GM12801 (cell line): ENCODE results near the gene PKP1.

Experiments used
- TF ChIP-seq, protein P1 (sequence below): IDR thresholded peaks from one replicate; pipeline ENCODE4 v1.5.1; 2011; ENCODE audit warnings: control low read depth; ENCODE audit not compliant: insufficient read length; ENCODE audit errors: extremely low read depth

Gene PKP1

DNA sequence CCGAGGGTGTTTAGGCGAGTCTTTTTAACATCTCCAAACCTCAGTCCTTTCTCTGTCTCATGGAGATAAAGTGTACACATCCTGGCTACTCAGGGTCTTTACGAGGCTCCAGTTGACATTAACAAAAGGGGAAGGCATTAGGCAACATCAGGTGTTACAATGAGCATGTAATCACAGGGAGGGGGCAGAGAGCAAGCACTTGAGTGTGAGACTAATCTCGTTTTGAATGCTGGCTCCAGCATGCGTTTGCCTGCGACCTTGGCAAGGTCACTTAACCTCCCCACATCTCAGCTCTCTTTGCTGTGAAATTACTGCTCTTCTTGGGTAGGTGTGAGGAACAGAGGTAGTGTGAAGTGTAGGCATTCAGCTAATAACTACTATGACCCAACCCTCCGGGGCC lies 91.1 kb downstream of the PKP1 start:
- TF ChIP-seq, protein P1, sequence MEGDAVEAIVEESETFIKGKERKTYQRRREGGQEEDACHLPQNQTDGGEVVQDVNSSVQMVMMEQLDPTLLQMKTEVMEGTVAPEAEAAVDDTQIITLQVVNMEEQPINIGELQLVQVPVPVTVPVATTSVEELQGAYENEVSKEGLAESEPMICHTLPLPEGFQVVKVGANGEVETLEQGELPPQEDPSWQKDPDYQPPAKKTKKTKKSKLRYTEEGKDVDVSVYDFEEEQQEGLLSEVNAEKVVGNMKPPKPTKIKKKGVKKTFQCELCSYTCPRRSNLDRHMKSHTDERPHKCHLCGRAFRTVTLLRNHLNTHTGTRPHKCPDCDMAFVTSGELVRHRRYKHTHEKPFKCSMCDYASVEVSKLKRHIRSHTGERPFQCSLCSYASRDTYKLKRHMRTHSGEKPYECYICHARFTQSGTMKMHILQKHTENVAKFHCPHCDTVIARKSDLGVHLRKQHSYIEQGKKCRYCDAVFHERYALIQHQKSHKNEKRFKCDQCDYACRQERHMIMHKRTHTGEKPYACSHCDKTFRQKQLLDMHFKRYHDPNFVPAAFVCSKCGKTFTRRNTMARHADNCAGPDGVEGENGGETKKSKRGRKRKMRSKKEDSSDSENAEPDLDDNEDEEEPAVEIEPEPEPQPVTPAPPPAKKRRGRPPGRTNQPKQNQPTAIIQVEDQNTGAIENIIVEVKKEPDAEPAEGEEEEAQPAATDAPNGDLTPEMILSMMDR = no peak

- TF ChIP-seq, protein P1 = no peak
Observed at GRCh38 chr1:201375169-201375568, 91.9 kb downstream of the PKP1 start.

- TF ChIP-seq, protein P1 = no peak
Observed at GRCh38 chr1:201376107-201376463, 92.8 kb downstream of the PKP1 start.

- TF ChIP-seq, protein P1 = no peak
Observed at GRCh38 chr1:201376464-201377374, 93.4 kb downstream of the PKP1 start.

DNA sequence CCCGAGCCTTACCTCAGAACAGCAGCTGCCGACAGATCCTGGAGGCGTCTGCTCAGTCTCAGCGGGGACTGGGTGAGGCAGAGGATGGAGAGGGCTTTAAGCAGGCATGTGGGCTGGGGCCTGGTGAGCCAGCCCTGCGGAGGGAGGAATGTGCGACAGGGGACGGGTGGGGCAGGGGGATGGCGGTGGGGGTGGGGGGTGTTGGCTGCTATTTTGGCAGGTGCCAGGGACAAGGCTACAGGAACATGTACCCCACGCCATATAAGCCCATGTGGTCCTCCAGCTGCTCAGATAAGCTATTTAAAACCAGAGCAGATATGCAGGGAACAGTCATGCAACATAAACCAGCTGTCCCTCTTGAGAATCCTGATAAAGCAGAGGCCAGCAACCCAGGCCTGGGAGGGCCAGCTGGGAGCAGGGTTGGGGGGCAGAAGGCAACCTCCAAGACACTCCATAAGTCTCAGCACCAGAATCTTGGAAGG lies 94.3 kb downstream of the PKP1 start, which contains the start of gene TNNT2:
TNNT2 (minus strand) TSS at position 70 of the 482 bp plus-strand sequence. CDS start 4,426 bp downstream, outside the sequence.
- TF ChIP-seq, protein P1 = no peak

DNA sequence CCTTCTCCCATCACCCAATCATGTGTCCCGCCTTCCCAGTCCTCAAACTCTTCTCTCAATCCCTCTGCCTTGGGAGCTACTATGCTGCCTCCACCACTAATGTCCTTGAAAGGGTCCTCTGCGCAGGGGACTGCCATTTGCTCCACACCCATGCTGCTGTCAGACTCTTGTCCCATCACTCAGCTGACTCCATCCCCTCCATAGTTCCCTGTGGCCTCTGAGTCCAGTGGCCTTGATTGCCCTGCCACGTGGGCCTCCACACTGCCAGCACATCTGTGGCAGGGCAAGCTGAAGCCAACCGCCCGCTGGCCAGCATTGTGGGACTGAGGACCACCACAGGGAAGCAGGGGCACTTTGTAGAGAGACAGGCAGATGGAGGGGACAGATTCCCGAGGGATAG lies 95.5 kb downstream of the PKP1 start:
- TF ChIP-seq, protein P1 = no peak

- TF ChIP-seq, protein P1 = no peak
Observed at GRCh38 chr1:201379733-201380242, 96.5 kb downstream of the PKP1 start.
